22Rv1 (cell line): Measurements from ENCODE around the gene ACSBG1.
A peak's percentile ranks its signal among the peaks of the same experiment; 100 is the strongest.
"Not testable (repeated sequence)": the region's sequence is repeated elsewhere in the genome, so short reads cannot be mapped to it uniquely, and the experiment has no call there.

Experiments
- H3K27ac ChIP-seq: fragments of 450-650 bp; 2 replicates; pipeline ENCODE4 v1.5.1; 2017
- CTCF ChIP-seq: fragments of 450-650 bp; IDR thresholded peaks from 2 replicates; pipeline ENCODE4 v1.5.1; 2017; ENCODE audit warnings: mild to moderate bottlenecking
- ZFX ChIP-seq: fragments of 450-650 bp; IDR thresholded peaks from 2 replicates; pipeline ENCODE4 v1.6.1; 2017; ENCODE audit warnings: antibody characterized with exemption, borderline replicate concordance

ACSBG1 gene

GRCh38 chr15:78155355-78155939 is 78.9 kb downstream of the ACSBG1 start:
- H3K27ac ChIP-seq: no peak overlapping the region
- TF ChIP-seq CTCF (no peak), ZFX (no peak)

GRCh38 chr15:78154955-78155354 is 79.4 kb downstream of the ACSBG1 start:
- TF ChIP-seq ZFX (no peak), CTCF (no peak)
- H3K27ac ChIP-seq: no peak overlapping the region

- not testable (repeated sequence) for H3K27ac ChIP-seq
Observed at GRCh38 chr15:78151075-78151474, 83.3 kb downstream of the ACSBG1 start.

- TF ChIP-seq CTCF (no peak), ZFX (no peak)
- peak overlapping the region; percentile 69 for H3K27ac ChIP-seq
Observed at GRCh38 chr15:78149805-78150751, 84.3 kb downstream of the ACSBG1 start.

GRCh38 chr15:78149068-78149804 is 85.1 kb downstream of the ACSBG1 start, which contains the start of gene IDH3A:
Gene IDH3A, plus strand, starts transcription at chr15:78149362. Its CDS starts 42 bp downstream, at chr15:78149404.
- H3K27ac ChIP-seq: peak within 1 kb of the TSS; percentile 69
- TF ChIP-seq CTCF (no peak), ZFX (no peak)

- TF ChIP-seq CTCF (no peak), ZFX (no peak)
- H3K27ac ChIP-seq: peak overlapping the region; percentile 69
Observed at GRCh38 chr15:78148392-78149067, 85.8 kb downstream of the ACSBG1 start.

GRCh38 chr15:78147566-78147965 is 86.8 kb downstream of the ACSBG1 start:
- no peak overlapping the region for H3K27ac ChIP-seq
- TF ChIP-seq ZFX: no peak
- no peak for TF ChIP-seq CTCF
